Measurements from ENCODE around the gene DDX46.
"Not testable (repeated sequence)": the region's sequence is repeated elsewhere in the genome, so short reads cannot be mapped to it uniquely, and the experiment has no call there.

Gene DDX46

DNA sequence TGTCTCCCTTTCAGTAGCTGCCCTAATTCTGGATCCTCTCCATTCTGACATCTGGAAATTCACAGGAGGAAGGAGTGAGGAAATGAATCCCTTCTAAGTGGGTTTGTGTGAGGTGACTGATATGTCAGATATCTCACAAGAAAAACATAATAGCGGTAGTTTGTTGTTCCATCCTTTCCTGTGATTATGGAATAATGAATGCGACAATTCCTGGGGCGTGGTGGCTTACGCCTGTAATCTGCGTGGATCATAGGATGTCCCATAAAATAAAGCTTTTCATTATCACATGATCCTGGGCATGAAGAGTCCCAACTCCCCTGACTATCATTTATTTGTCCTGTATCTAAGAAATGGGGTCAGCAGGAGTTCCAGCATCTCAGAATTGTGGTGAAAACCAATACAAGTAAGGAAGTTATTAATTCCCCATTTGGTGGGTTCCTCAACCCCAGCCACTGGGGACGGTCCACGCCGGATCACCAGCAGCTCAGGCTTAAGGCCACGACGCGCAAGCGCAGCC lies 86.8 kb downstream of the DDX46 start:
- DNase-seq (ENCODE audit: low read depth) = no peak

DNA sequence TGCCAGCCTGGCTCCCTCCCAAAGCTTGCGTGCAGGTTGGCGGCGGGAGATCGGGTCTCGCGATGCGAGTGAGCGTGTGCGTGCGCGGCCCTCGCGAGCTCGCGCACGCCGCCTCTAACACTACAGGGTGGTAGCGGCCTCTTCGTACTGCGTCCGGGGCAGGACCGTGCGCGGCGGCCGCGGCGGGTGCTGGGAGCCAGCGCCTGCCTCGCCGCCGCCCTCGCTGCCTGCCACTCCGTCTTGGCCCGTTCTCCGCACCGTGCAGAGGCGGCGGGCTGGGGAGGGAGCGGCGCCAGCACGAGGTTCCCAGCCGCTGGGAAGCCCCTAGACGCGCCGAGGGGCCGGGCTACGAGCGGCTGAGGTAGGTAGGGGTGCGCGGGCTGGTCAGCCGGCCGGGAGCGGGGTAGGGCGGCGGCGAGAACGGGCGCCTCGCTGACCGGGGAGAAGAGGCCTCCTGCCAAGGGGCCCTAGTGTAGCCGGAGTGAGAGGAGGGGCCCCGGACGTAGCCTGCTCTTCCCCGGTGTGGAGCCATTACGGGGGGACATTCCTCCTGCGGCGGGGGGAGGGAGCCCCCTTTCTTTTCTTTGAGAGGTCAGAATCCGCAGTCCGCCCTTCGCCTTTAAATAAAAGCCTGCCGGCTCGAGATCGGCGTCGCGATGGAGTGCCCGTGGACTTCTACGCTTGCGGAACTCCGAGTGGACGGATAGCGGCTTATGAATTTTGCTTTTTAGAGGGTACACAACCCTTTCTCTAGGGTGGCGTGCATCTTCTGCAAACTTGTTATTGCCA lies 87.5 kb downstream of the DDX46 start, which contains the start of gene C5orf24:
TSS of gene C5orf24 (plus strand) at position 117 of the 789 bp plus-strand sequence. CDS start 8,933 bp downstream, outside the sequence.
- DNase-seq (ENCODE audit: low read depth) = peak; percentile 66

DNA sequence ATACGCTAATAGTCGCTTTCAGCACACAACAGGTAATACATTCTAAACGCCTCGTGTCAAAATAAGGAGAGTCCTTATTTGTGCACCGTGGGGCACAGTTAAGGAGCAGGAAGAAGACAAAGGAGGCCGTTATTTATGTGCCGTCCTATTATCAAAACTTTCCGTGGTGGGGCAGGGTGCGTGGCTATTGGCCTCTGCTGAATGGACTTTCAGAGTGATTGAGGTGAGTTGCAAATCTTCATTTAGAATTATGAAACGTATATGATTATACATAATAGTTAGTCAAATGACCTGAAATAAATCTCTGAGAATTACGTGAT lies 88.0 kb downstream of the DDX46 start:
- no peak for DNase-seq (ENCODE audit: low read depth)

DNA sequence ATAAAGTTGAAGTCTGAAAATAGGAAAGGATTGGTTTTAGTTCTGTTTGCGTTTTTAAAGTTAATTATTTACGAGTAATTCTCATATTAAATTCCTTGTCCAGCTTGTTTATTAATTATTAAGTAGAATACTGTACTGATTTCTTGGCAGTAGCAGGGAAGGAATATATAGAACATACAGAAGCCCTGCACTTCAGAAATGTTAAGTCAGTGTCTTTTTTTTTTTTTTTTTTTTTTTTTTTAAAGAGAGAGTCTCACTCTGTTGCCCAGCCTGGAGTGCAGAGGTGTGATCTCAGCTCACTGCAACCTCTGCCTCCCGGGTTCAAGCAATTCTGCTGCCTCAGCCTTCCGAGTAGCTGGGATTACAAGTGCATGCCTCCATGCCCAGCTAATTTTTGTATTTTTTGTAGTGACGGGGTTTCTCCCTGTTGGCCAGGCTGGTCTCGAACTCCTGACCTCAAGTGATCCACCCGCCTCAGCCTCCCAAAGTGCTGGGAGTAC lies 90.9 kb downstream of the DDX46 start:
- DNase-seq (ENCODE audit: low read depth) = not testable (repeated sequence)

DNA sequence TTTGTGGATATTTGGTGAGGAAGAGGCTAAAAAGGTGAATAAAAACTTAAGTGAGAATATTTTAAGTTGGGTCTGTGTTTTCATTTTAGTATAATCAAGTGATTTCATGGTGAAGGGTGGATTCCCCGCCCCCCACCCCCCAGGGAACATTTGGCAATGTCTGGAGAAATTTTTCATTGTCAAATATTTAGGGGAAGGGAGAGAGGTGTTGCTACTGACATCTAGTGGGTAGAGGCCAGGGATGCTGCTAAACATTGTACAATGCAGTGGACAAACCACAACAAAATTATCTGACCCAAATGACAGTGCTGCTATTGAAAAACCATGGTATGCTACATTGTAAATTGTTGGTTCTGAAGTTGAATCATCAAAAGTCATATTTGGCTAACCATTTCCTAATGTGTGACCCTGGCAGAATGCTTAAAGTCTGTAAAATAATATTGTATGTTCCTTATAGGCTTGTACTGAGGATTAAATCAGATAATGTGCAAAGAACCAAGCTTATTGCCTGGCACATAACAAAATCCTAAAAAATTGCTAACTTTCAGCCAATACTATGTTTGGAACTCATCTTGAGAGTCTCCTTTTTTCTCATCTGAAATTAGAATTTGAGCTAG lies 92.8 kb downstream of the DDX46 start:
- no peak for DNase-seq (ENCODE audit: low read depth)

DNA sequence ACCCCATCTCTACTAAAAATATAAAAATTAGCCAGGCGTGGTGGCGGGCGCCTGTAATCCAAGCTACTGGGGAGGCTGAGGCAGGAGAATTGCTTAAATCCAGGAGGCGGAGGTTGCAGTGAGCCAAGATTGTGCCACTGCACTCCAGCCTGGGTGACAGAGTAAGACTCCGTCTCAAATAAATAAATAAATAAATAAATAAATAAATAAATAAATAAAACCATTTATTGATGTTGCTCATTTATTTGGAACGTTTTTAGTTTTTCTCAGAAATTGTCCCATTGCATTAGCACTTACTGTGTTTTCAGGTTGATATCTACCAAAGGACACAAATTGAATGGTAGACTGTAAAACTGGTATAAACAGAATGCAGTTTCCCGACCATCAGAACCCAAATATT lies 97.9 kb downstream of the DDX46 start:
- not testable (repeated sequence) for DNase-seq (ENCODE audit: low read depth)

DNA sequence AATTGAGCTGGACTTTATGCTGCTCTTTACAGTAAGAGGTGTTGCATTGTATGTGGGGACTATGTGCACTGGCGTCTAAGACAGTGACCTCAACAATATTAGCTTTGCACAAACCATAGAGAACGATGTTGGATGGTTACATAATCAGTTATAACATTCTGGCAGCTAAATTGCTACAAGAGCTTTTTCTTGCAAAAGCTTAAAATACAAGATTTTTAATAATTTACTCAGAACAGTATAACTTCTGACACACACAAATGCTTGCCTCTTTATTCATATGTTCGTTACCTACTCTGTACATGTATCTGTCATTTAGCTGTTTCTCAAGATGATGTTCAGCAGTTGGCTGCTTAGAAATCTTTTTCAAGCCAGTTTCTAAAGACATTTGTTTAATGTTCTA lies 98.8 kb downstream of the DDX46 start:
- no peak for DNase-seq (ENCODE audit: low read depth)

DNA sequence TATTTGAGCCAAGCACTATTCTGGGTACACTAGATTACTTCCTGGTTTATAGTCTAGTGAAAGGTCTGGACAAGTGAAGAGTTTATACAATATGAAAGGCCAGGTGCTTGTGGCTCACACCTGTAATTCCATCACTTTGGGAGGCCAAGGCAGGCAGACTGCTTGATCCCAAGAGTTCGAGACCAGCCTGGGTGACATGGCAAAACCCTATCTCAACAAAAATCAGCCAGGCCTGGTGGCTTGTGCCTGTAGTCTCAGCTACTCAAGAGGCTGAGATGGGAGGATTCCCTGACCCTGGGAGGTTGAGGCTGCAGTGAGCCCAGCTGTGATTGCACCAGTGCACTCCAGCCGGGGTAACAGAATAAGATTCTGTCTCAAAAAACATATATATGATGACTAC lies 106.1 kb downstream of the DDX46 start:
- DNase-seq (ENCODE audit: low read depth) = no peak

DNA sequence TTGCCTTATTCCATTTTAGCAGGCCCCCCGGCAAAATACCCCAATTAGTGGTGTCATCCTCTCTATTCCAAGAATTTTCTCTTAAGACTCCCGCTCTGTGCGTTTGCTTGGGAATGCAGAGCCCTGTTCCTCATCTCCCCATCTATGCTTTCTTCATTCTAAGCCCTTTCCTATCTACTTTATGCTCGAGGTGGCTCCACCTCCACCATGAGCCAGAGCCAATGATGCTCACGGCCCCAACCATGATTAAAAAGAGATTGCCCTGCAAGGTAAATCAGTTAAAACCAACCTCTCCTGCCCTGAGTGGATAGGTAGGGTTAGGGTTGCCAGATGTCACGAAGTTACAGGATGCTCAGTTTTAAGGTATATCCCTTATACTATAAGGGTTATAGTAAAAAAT lies 114.9 kb downstream of the DDX46 start:
- no peak for DNase-seq (ENCODE audit: low read depth)

DNA sequence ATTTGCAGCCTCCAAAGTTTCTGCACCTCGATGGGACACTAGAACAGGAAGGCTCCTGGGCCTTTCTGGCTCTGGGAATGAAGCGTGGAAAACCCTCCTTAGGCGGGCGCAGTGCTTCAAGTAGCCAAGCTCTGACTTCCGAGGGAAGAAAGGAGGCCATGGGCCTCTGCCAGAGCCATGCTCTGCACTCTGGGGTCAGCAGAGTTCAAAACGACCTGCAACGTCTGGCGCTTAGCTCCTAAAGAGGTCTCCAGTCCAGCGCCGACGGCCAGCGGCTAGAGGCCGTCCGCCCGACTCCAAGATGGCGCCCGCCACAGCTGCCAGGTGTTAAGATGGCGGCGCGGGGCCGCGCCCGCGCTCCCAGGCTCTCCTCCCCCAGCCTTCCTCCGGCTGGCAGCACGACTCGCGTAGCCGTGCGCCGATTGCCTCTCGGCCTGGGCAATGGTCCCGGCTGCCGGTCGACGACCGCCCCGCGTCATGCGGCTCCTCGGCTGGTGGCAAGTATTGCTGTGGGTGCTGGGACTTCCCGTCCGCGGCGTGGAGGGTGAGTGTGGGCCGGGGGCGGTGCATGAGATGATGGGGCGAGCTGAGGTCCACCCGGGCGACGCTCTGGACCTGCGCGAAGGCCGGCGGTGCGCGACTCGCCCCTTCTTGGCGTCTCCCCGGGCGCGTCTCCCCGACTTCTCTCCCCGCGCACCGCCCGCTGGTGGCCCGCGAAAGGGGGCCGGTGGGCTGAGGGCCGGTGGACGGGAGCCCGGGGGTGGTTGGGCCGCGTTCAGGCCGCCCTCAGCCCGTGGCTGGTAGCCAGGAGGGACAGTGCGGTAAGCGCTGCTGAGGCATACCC lies 115.6 kb downstream of the DDX46 start, which contains the start of gene TXNDC15:
TSS of gene TXNDC15 (plus strand) at position 385 of the 844 bp plus-strand sequence. CDS start at position 442, 57 bp downstream.
- DNase-seq (ENCODE audit: low read depth) = peak; percentile 48

DNA sequence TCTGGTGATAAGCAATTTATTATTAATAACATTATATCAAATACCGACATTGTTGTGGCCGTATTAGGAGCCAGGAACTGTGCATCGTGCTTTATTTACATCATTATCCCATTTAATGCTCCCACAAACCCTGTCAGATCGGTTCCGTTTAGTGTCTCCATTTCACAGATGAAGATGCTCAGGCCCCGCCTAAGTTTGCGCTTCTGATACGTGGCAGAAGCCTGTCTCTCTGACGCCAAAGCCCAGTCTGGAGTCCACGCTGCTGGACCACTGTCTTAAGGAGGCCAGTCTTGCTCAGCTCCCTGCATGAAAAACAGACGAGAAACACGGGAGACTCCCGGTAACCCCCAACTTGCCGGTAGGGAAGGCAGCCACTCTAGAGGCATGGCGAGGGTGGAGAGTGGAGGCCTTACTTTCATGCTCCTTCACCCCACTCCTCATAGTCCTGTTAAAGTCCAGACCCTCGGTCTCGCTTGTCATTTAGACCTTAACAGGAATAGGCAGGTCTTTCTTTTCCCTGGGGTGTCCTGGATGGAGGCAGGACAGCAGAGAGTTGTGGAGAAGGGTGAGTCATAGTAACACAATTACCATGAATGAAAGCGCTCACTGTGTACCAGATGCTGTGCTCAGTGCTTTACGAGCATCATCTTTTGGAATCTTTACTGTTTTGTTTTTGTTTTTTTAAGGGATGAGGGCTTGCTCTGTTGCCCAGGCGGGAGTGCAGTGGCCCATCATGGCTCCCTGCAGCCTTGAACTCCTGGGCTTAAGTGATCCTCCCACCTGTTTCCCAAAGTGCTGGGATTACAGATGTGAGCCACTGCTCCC lies 116.5 kb downstream of the DDX46 start:
- DNase-seq (ENCODE audit: low read depth) = peak; percentile 29

DNA sequence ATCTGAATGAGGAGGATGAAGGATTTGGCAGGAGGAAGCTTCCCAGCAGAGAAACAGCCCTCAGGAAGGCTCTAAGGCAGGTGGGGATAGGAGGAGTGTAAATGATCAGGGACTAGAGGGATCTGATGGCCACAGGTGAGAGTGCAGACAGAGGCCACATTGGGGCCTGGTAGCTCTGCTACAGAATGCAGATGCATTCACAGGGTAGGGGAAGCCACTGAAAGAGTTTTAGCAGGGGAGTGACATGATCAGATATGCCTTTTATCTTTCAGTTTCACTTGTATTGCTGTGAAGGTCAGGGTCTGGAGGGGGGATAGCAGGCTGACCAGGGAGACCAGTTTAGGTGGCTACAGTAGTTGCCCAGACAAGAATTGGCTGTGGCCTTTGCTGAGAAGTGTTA lies 118.6 kb downstream of the DDX46 start:
- DNase-seq (ENCODE audit: low read depth) = no peak

DNA sequence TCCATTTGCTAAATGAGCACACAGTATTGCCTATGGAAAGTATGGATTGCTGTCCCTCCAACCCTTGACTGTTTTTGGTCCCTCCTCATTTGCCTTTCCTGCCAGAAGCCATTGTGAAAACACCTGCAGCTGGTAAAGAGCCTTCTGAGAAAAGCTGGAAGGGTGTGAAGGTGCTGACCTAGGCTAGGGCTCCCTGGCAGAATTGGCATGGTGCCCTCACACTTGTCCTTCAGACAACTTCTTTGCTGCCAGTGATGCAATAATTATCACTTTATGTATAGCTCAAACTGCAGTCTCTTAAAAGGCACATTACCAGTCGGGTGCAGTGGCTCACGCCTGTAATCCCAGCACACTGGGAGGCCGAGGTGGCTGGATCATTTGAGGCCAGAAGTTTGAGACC lies 119.8 kb downstream of the DDX46 start:
- no peak for DNase-seq (ENCODE audit: low read depth)

DNA sequence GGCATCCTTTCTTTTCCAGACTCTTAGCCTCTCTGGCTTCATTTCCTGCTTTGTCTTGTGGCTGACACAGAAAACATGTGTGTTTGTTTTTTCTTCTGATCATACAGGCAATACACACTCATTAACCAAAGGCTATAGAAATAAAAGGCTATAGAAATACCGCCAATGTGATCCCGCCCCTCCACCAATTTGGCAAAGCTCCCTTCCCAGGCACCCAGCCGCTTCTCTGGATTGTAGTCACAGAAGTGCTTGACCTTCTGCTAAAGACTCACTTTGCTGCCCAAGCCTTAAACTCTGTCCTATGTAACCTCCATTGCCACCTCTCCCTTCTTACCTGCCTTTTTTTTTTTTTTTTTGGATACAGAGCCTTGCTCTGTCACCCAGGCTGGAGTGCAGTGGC lies 120.9 kb downstream of the DDX46 start:
- no peak for DNase-seq (ENCODE audit: low read depth)
